Suprapubic skin (tissue), 3 donors: ENCODE data around the gene SLC30A9.

Source experiments
- POLR2A ChIP-seq, 2 donors: fragments of 450-650 bp; IDR thresholded peaks; one replicate each; pipeline ENCODE4 v1.6.1; 2017; ENCODE audit warnings: antibody characterized with exemption in 2 of 2, mild to moderate bottlenecking in 2 of 2, moderate library complexity in 2 of 2
- TF ChIP-seq, protein P1 (sequence below), 2 donors: fragments of 200-600 bp in 1 of 2; fragments of 450-650 bp in 1 of 2; sonication (generic) in 1 of 2; IDR thresholded peaks; one replicate each; pipeline ENCODE4 v1.5.1; 2016 to 2019; ENCODE audit warnings: antibody characterized with exemption in 2 of 2, mild to moderate bottlenecking in 1 of 2, moderate library complexity in 1 of 2

GRCh38 chr4:42119886-42120285 is 129.6 kb downstream of the SLC30A9 start:
- TF ChIP-seq, protein P1, sequence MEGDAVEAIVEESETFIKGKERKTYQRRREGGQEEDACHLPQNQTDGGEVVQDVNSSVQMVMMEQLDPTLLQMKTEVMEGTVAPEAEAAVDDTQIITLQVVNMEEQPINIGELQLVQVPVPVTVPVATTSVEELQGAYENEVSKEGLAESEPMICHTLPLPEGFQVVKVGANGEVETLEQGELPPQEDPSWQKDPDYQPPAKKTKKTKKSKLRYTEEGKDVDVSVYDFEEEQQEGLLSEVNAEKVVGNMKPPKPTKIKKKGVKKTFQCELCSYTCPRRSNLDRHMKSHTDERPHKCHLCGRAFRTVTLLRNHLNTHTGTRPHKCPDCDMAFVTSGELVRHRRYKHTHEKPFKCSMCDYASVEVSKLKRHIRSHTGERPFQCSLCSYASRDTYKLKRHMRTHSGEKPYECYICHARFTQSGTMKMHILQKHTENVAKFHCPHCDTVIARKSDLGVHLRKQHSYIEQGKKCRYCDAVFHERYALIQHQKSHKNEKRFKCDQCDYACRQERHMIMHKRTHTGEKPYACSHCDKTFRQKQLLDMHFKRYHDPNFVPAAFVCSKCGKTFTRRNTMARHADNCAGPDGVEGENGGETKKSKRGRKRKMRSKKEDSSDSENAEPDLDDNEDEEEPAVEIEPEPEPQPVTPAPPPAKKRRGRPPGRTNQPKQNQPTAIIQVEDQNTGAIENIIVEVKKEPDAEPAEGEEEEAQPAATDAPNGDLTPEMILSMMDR (IDR thresholded peaks at IDR 0.05) = no peak
- no peak for TF ChIP-seq POLR2A (IDR thresholded peaks at IDR 0.05)
